Measurements from ENCODE around the gene ADD3. TPM values are rescaled to one million over a fixed set of nuclear protein-coding genes. Genes with fewer than 3 reads are reported as not detected.
A peak's percentile ranks its signal among the peaks of the same experiment; 100 is the strongest.

The ADD3 gene
- total and polyA plus RNA-seq, 10 of the 15 experiments (the other 5 are each of a cell fraction or from before 2014, with no cell fraction given) = 27.3 to 129 (median 67.8) TPM

DNA sequence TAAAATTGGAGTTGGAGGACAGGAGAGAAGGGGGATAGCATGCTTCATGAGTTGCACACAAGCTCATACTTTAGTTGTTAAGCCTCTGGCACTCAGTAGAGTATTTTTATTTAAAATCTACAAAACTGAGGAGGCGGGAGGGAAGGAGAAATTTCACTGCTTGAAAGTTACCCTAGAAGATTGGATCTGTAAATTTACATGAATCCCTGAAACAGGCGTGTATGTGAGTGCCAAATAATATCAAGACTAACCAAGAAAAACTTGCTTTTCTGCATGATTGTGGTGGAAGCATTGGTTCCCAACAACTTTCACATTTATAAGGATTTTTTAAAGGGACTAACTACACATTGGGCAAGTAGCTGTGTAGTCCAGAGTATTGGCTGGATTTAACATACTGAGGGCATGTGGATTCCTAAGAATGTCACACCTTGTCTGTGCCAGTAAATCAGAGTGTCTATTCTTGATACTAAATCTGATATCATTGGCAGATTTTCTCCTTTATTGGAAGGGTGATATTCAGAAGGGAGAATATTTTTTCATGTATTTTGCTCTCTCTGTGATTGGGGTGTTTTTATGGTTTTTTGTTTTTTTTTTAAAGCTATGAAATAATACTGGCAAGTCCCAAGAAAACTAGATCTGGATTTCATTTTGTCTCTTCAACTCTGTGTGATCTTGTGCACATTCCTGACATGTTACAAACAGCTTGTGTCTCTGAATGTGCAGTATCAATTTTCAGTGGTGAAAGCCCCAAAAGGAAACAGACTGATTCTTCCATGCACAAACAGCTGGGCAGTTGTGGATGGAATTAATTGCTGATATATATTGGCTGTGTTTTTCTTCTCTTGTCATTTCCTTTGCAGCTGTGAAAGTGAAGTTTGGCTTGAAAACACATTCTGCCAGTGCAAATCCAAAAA lies 67.2 kb downstream of the ADD3 start:
- no peaks in the 10 kb centered on the region; the same call in 2 of the 3 replicates for H3K9me3 ChIP-seq (replicated peaks; ENCODE audit: control insufficient read depth, insufficient read depth, low read length)
- no TSS peak for BruUV-seq (replicated peaks)
- ChIA-PET CTCF (interaction anchor here (0.9 to 2.6 kb wide), 8 partner anchors 10 to 164 kb away, joined by 3 to 16 read pairs (median 4); no protein-coding TSS in a partner anchor), RAD21 (ENCODE audit: unreplicated experiment) (interaction anchor here (0.9 to 10.2 kb wide), 15 partner anchors 8 to 191 kb away, joined by 3 to 128 read pairs (median 4); partner anchors contain the start of gene ADD3), POLR2A (interaction anchor here (0.6 to 3.8 kb wide), 6 partner anchors 9 to 786 kb away, joined by 3 to 44 read pairs (median 4); partner anchors contain the start of gene ADD3), SMC1A (ENCODE audit: uncharacterized antibody, unreplicated experiment) (interaction anchor here (0.8 to 12.9 kb wide), 18 partner anchors 8 to 230 kb away, joined by 3 to 172 read pairs (median 5); partner anchors contain the start of gene ADD3)
- DNase-seq (ENCODE audit: low read depth, low spot score) (no peak), FAIRE-seq (no peak), ATAC-seq (no peak)
- no peaks in the 10 kb centered on the region for H4K20me1 ChIP-seq (ENCODE audit: control insufficient read depth, insufficient read depth)
- peak overlapping the region; percentile 85 for H3K4me2 ChIP-seq (ENCODE audit: control insufficient read depth, insufficient read depth)
- peak overlapping the region; percentile 33; the same call in 1 of the 2 replicates for H2AFZ ChIP-seq (ENCODE audit: control insufficient read depth, low read depth, low read length)
- peak overlapping the region; percentile 87 for H3K27ac ChIP-seq (ENCODE audit: control insufficient read depth, insufficient read depth)
- peaks cover 67% of the 10 kb centered on the region for H3K79me2 ChIP-seq (ENCODE audit: control insufficient read depth, insufficient read depth, low read length)
- peaks cover 49% of the 10 kb centered on the region for H3K4me1 ChIP-seq (ENCODE audit: control insufficient read depth, insufficient read depth, low read length)
- no peaks in the 10 kb centered on the region for H3K36me3 ChIP-seq (ENCODE audit: control insufficient read depth in 2 of 2, insufficient read depth in 2 of 2, low read length in 1 of 2)
- peak overlapping the region; percentile 22 for H3K9ac ChIP-seq (ENCODE audit: control insufficient read depth, insufficient read depth, low read length)
- in situ Hi-C loops (cut with MboI) (no loop called here), intact Hi-C loops (cut with micrococcal nuclease; ENCODE audit: unreplicated experiment) (loop anchor here (5.0 kb wide), 2 partner anchors 158 to 792 kb away; no protein-coding TSS in a partner anchor)
- WGBS (ENCODE audit: insufficient coverage, insufficient replicate concordance, low lambda C conversion rate, missing lambda C conversion rate) = 47% methylated on average over 2 of the region's 2 CpGs
- H3K4me3 ChIP-seq = peak overlapping the region; percentile 19; the same call in 1 of the 2 replicates
- no peaks in the 10 kb centered on the region for H3K27me3 ChIP-seq (replicated peaks in 1 of 2; ENCODE audit: control insufficient read depth in 2 of 2, insufficient read depth in 2 of 2, low read length in 1 of 2)
- TF ChIP-seq CUX1 (IDR thresholded peaks at IDR 0.05; ENCODE audit: insufficient replicate concordance, low read depth, low read length) (no peak), NR2C1 (IDR thresholded peaks at IDR 0.05) (no peak), RB1 (IDR thresholded peaks at IDR 0.05; ENCODE audit: borderline replicate concordance) (no peak), HSF1 (IDR thresholded peaks at IDR 0.05; ENCODE audit: low read depth, low read length) (no peak), FOXK2 (IDR thresholded peaks at IDR 0.05) (no peak), ATF2 (IDR thresholded peaks at IDR 0.05; ENCODE audit: low read length) (no peak), MEF2B (IDR thresholded peaks at IDR 0.05; ENCODE audit: partially characterized antibody, poor library complexity, severe bottlenecking) (no peak), CHD4 (IDR thresholded peaks at IDR 0.05) (no peak)

All from GM12878 (cell line).